ENCODE measurements around the gene AMBRA1.

AMBRA1 gene

GRCh38 chr11:46418751-46419150, 175.1 kb downstream of the AMBRA1 start:
- no peak for DNase-seq (ENCODE audit: extremely low read depth, low read depth)
- no peak for TF ChIP-seq CTCF (IDR thresholded peaks at IDR 0.05; ENCODE audit: low read depth, low read length)

GRCh38 chr11:46417711-46418110, 176.1 kb downstream of the AMBRA1 start:
- DNase-seq (ENCODE audit: extremely low read depth, low read depth) = no peak
- TF ChIP-seq CTCF (IDR thresholded peaks at IDR 0.05; ENCODE audit: low read depth, low read length) = no peak

GRCh38 chr11:46414879-46415278, 178.9 kb downstream of the AMBRA1 start:
- no peak for TF ChIP-seq CTCF (IDR thresholded peaks at IDR 0.05; ENCODE audit: low read depth, low read length)

GRCh38 chr11:46414466-46414796, 179.4 kb downstream of the AMBRA1 start:
- no peak for DNase-seq (ENCODE audit: extremely low read depth, low read depth)
- TF ChIP-seq CTCF (IDR thresholded peaks at IDR 0.05; ENCODE audit: low read depth, low read length) = no peak

More at GRCh38 chr11:46414879-46415278, 178.9 kb downstream of the AMBRA1 start:
- no peak for DNase-seq (ENCODE audit: extremely low read depth, low read depth)

- TF ChIP-seq CTCF (IDR thresholded peaks at IDR 0.05; ENCODE audit: low read depth, low read length) = no peak
- no peak for DNase-seq (ENCODE audit: extremely low read depth, low read depth)
These were observed 179.9 kb downstream of the AMBRA1 start for GRCh38 chr11:46413760-46414465.

GRCh38 chr11:46410021-46410420, 183.8 kb downstream of the AMBRA1 start:
- no peak; the same call in 1 of the 2 replicates for TF ChIP-seq CTCF (IDR thresholded peaks at IDR 0.05; ENCODE audit: low read depth, low read length)
- no peak for DNase-seq (ENCODE audit: extremely low read depth, low read depth)

GRCh38 chr11:46408407-46408986, 185.3 kb downstream of the AMBRA1 start:
- no peak for TF ChIP-seq CTCF (IDR thresholded peaks at IDR 0.05; ENCODE audit: low read depth, low read length)
- DNase-seq (ENCODE audit: extremely low read depth, low read depth) = no peak

Measured in AG09319 (cell line).